Mammary epithelial cell (primary cell): ENCODE data around the gene TROAP.

Experiments used
- EZH2 ChIP-seq: IDR thresholded peaks from 2 replicates; pipeline ENCODE4 v1.6.1; 2012; ENCODE audit warnings: low read length, inconsistent platforms, borderline replicate concordance
- TF ChIP-seq, protein P1 (sequence below), 2 donors: IDR thresholded peaks in 1 of 2; conservative IDR thresholded peaks in 1 of 2; 2 replicates each; pipeline ENCODE4 v1.5.1; 2011 to 2012; ENCODE audit warnings: inconsistent platforms in 2 of 2, low read length in 2 of 2, mild to moderate bottlenecking in 2 of 2, control low read depth in 1 of 2, low read depth in 1 of 2; ENCODE audit not compliant: insufficient read depth in 1 of 2; ENCODE audit errors: extremely low read depth in 1 of 2

DNA sequence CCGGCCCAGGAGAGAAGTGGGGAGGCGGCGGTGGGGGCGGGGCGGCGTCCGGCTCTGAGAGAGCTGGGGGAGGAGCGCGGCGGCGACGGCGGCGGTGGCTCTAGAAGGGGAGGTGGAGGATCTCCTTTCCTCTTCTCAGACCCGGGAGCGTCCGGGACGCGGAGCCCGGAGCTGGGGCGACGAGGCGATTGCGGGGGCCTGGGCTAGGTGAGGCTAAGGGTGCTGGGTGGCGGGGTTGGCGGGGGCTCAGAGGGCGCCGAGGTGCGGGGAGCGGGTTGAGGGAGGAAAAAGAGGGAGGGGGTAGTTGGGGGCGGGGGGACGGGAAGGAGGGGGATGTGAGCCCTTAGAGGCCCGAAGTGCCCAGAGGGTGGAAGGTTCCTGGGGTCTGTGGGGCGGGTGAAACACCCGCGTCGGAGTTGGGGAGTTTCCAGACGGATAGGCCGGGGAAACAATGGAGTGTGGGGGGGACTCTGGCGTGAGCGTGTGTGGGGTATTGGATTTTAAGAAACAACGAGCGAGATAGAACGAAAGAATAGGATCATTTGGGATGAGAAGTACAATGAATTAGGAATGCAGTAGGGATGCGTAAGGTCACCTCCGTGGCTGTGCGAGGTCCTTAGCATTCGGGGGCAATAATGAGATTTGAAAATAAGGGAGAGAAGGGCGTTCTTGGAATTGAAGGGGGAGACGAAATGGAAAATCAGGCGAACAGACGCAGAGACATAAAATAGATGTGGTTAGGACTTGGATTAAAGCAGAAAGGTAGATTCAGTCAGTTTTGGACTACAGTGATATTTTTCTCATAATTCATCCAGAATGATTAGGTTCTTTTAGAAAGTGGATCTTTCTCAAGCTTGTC is 44.6 kb downstream of the TROAP start, which contains the start of gene SPATS2:
- TF ChIP-seq, protein P1, sequence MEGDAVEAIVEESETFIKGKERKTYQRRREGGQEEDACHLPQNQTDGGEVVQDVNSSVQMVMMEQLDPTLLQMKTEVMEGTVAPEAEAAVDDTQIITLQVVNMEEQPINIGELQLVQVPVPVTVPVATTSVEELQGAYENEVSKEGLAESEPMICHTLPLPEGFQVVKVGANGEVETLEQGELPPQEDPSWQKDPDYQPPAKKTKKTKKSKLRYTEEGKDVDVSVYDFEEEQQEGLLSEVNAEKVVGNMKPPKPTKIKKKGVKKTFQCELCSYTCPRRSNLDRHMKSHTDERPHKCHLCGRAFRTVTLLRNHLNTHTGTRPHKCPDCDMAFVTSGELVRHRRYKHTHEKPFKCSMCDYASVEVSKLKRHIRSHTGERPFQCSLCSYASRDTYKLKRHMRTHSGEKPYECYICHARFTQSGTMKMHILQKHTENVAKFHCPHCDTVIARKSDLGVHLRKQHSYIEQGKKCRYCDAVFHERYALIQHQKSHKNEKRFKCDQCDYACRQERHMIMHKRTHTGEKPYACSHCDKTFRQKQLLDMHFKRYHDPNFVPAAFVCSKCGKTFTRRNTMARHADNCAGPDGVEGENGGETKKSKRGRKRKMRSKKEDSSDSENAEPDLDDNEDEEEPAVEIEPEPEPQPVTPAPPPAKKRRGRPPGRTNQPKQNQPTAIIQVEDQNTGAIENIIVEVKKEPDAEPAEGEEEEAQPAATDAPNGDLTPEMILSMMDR (conservative IDR thresholded peaks at IDR 0.05 in 1 of 2, IDR thresholded peaks at IDR 0.05 in 1 of 2; ENCODE audit: extremely low read depth in 1 of 2, insufficient read depth in 1 of 2, low read depth in 1 of 2, low read length in 2 of 2): no peak
- no peak for TF ChIP-seq EZH2
